ENCODE results near the gene LRRC70.

The LRRC70 gene

DNA sequence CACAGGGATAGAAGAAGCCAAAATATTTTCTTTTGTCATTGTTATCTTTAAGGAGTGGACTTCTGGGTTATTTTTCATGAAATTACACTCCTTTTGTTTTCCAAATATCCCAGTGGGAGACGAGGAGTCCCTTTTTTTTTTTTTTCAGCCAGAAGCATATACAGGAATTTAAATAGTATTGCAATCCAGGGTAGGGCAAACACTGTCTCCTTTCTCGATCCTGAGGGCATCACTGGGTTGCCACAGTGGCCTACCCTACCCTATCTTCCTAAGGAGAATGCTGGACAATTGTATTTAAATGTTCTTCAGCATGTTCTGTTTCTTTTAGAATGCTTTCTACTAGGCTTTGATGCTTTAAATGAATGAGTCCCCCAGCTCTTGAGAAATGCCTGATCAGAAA is 47.9 kb downstream of the LRRC70 start:
- no peak for TF ChIP-seq ISL1 (CRISPR knock-in tag; IDR thresholded peaks at IDR 0.05)
- TF ChIP-seq BACH2 (CRISPR knock-in tag; IDR thresholded peaks at IDR 0.05; ENCODE audit: borderline replicate concordance): no peak
- TF ChIP-seq ZNF8 (CRISPR knock-in tag; IDR thresholded peaks at IDR 0.05): no peak
- no peak for TF ChIP-seq GLIS3 (CRISPR knock-in tag; IDR thresholded peaks at IDR 0.05)
- no peak for TF ChIP-seq OSR1 (CRISPR knock-in tag; IDR thresholded peaks at IDR 0.05)
- TF ChIP-seq ARNTL (CRISPR knock-in tag; IDR thresholded peaks at IDR 0.05; ENCODE audit: borderline replicate concordance, low read depth): no peak
- no peak for TF ChIP-seq TOX (CRISPR knock-in tag; IDR thresholded peaks at IDR 0.05; ENCODE audit: borderline replicate concordance)
- TF ChIP-seq, protein P1, sequence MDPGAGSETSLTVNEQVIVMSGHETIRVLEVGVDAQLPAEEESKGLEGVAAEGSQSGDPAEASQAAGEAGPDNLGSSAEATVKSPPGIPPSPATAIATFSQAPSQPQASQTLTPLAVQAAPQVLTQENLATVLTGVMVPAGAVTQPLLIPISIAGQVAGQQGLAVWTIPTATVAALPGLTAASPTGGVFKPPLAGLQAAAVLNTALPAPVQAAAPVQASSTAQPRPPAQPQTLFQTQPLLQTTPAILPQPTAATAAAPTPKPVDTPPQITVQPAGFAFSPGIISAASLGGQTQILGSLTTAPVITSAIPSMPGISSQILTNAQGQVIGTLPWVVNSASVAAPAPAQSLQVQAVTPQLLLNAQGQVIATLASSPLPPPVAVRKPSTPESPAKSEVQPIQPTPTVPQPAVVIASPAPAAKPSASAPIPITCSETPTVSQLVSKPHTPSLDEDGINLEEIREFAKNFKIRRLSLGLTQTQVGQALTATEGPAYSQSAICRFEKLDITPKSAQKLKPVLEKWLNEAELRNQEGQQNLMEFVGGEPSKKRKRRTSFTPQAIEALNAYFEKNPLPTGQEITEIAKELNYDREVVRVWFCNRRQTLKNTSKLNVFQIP (CRISPR knock-in tag; IDR thresholded peaks at IDR 0.05; ENCODE audit: borderline replicate concordance, low read depth): no peak
- no peak for TF ChIP-seq ZC3H10 (CRISPR knock-in tag; IDR thresholded peaks at IDR 0.05)
- TF ChIP-seq ZNF70 (CRISPR knock-in tag; IDR thresholded peaks at IDR 0.05): no peak
- TF ChIP-seq, protein P2, sequence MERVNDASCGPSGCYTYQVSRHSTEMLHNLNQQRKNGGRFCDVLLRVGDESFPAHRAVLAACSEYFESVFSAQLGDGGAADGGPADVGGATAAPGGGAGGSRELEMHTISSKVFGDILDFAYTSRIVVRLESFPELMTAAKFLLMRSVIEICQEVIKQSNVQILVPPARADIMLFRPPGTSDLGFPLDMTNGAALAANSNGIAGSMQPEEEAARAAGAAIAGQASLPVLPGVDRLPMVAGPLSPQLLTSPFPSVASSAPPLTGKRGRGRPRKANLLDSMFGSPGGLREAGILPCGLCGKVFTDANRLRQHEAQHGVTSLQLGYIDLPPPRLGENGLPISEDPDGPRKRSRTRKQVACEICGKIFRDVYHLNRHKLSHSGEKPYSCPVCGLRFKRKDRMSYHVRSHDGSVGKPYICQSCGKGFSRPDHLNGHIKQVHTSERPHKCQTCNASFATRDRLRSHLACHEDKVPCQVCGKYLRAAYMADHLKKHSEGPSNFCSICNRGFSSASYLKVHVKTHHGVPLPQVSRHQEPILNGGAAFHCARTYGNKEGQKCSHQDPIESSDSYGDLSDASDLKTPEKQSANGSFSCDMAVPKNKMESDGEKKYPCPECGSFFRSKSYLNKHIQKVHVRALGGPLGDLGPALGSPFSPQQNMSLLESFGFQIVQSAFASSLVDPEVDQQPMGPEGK (CRISPR knock-in tag; IDR thresholded peaks at IDR 0.05; ENCODE audit: borderline replicate concordance): no peak
- TF ChIP-seq CSDC2 (CRISPR knock-in tag; IDR thresholded peaks at IDR 0.05): no peak
- TF ChIP-seq, protein P3, sequence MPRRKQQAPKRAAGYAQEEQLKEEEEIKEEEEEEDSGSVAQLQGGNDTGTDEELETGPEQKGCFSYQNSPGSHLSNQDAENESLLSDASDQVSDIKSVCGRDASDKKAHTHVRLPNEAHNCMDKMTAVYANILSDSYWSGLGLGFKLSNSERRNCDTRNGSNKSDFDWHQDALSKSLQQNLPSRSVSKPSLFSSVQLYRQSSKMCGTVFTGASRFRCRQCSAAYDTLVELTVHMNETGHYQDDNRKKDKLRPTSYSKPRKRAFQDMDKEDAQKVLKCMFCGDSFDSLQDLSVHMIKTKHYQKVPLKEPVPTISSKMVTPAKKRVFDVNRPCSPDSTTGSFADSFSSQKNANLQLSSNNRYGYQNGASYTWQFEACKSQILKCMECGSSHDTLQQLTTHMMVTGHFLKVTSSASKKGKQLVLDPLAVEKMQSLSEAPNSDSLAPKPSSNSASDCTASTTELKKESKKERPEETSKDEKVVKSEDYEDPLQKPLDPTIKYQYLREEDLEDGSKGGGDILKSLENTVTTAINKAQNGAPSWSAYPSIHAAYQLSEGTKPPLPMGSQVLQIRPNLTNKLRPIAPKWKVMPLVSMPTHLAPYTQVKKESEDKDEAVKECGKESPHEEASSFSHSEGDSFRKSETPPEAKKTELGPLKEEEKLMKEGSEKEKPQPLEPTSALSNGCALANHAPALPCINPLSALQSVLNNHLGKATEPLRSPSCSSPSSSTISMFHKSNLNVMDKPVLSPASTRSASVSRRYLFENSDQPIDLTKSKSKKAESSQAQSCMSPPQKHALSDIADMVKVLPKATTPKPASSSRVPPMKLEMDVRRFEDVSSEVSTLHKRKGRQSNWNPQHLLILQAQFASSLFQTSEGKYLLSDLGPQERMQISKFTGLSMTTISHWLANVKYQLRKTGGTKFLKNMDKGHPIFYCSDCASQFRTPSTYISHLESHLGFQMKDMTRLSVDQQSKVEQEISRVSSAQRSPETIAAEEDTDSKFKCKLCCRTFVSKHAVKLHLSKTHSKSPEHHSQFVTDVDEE (CRISPR knock-in tag; IDR thresholded peaks at IDR 0.05): no peak
- TF ChIP-seq SNAI2 (CRISPR knock-in tag; IDR thresholded peaks at IDR 0.05): no peak
- TF ChIP-seq ZNF565 (CRISPR knock-in tag; conservative IDR thresholded peaks at IDR 0.05; ENCODE audit: low read depth): no peak
- no peak for TF ChIP-seq RARB (CRISPR knock-in tag; IDR thresholded peaks at IDR 0.05)
- no peak for TF ChIP-seq ZFP3 (CRISPR knock-in tag; IDR thresholded peaks at IDR 0.05)
- no peak for TF ChIP-seq ZFP30 (CRISPR knock-in tag; IDR thresholded peaks at IDR 0.05)
- TF ChIP-seq, protein P4, sequence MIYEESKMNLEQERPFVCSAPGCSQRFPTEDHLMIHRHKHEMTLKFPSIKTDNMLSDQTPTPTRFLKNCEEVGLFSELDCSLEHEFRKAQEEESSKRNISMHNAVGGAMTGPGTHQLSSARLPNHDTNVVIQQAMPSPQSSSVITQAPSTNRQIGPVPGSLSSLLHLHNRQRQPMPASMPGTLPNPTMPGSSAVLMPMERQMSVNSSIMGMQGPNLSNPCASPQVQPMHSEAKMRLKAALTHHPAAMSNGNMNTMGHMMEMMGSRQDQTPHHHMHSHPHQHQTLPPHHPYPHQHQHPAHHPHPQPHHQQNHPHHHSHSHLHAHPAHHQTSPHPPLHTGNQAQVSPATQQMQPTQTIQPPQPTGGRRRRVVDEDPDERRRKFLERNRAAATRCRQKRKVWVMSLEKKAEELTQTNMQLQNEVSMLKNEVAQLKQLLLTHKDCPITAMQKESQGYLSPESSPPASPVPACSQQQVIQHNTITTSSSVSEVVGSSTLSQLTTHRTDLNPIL (CRISPR knock-in tag; IDR thresholded peaks at IDR 0.05; ENCODE audit: low read depth): no peak
- TF ChIP-seq, protein P5, sequence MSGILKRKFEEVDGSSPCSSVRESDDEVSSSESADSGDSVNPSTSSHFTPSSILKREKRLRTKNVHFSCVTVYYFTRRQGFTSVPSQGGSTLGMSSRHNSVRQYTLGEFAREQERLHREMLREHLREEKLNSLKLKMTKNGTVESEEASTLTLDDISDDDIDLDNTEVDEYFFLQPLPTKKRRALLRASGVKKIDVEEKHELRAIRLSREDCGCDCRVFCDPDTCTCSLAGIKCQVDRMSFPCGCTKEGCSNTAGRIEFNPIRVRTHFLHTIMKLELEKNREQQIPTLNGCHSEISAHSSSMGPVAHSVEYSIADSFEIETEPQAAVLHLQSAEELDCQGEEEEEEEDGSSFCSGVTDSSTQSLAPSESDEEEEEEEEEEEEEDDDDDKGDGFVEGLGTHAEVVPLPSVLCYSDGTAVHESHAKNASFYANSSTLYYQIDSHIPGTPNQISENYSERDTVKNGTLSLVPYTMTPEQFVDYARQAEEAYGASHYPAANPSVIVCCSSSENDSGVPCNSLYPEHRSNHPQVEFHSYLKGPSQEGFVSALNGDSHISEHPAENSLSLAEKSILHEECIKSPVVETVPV (CRISPR knock-in tag; IDR thresholded peaks at IDR 0.05): no peak
- ATAC-seq: no peak

DNA sequence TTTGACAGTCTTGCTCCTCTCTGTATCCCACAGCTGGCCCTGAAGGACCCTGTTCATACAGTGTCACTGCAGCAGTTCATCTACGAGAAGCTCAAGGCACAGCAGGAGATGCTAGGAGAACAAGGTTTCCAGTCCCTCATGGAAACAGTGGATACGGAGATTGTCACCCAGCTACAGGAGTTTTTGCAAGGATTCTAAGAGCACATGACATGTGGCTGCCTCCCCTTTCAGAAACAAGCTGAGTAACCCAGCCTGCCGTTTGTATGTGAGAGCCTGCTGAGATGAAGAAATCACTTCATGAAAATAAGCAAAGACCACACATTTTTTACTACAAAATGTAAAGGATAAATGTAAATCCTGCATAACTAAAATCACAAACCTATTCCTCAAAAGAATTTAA is 48.5 kb downstream of the LRRC70 start:
- TF ChIP-seq ZFP3 (CRISPR knock-in tag; IDR thresholded peaks at IDR 0.05): no peak
- no peak for ATAC-seq

DNA sequence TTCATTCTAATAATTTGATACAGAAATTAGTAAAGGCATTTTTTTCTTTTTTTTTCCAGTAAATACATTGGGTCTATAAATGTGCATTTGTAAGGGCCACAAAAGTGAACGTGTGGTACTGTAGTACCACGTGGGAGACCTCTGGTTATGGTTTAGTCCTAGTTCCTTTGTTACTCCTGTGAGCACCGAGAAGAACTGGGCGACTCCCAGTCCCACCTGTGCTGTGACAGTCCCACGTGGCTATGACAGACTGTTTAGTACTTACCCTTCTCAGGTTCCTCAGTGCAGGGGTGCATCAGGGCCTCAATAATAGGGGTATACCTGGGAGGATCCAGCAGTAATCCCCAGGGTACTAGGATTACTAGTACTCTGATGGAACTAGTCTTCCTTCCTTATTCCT is 49.3 kb downstream of the LRRC70 start:
- ATAC-seq: no peak
- no peak for TF ChIP-seq TCF4 (CRISPR knock-in tag; IDR thresholded peaks at IDR 0.05; ENCODE audit: borderline replicate concordance)
- TF ChIP-seq, protein P3 (CRISPR knock-in tag; IDR thresholded peaks at IDR 0.05): no peak
- TF ChIP-seq, protein P5 (CRISPR knock-in tag; IDR thresholded peaks at IDR 0.05): no peak
- TF ChIP-seq ZNF565 (CRISPR knock-in tag; conservative IDR thresholded peaks at IDR 0.05; ENCODE audit: low read depth): no peak
- no peak for TF ChIP-seq OSR1 (CRISPR knock-in tag; IDR thresholded peaks at IDR 0.05)
- no peak for TF ChIP-seq ZFP30 (CRISPR knock-in tag; IDR thresholded peaks at IDR 0.05)

All from SK-N-SH treated with all-trans-retinoic acid at 6 μM for 48 hours (cell line).